NCI-H2107 treated with DMSO at 0.1 percent for 48 hours (cell line): ENCODE measurements around the gene UBE2L3.

Source experiments
- DNase-seq: peaks from one replicate; lab custom pipeline; 2025; ENCODE audit not compliant: unreplicated experiment; lab: John Stamatoyannopoulos, UW

UBE2L3 gene

DNA sequence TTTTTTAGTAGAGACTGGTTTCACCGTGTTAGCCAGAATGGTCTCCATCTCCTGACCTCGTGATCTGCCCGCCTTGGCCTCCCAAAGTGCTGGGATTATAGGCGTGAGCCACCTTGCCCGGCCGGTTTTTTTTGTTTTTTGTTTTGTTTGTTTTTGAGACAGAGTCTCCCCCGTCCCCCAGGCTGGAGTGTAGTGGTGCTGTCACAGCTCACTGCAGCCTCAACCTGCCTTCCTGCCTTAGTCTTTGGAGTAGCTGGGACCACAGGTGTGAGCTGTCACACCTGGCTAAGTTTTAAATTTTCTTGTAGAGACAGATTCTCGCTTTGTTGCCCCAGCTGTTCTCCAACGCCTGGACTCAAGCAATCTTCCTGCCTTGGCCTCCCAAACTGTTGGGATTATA, 101.5 kb downstream of the UBE2L3 start:
- DNase-seq: no peak

DNA sequence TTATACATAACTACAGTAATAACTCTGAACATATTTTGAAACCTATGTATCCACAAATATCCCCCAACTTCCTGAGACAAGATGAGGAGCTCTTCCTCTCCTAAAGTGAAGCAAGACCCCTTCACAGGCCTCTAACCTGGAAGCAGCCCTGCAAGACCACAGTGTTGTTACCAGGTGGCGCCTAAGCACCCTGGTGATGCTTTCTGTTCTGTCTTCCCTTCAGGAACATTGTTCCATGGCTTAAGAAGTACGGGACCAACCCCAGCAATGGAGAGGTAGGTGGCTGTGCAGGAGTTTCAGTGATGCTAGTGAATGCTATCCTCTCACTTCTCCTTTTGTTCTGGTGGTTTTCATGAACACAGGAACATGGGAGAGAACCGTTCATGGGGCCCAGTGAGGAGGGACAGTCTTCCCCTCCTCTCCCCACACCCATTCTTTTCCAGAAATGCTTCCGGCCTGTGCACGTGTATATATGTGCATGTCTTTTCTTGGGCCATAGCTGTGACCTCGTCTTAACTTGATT, 104.7 kb downstream of the UBE2L3 start:
- no peak for DNase-seq
